NOMO-1 treated with DMSO at 0.1 percent for 48 hours (cell line): ENCODE data around the gene BAHCC1.
A peak's percentile ranks its signal among the peaks of the same experiment; 100 is the strongest.
"Not testable (repeated sequence)": the region's sequence is repeated elsewhere in the genome, so short reads cannot be mapped to it uniquely, and the experiment has no call there.

Experiments
- DNase-seq: peaks from one replicate; lab custom pipeline; 2025; ENCODE audit not compliant: unreplicated experiment; lab: John Stamatoyannopoulos, UW

Gene BAHCC1

GRCh38 chr17:81394921-81395599 lies at the start of gene BAHCC1:
Gene BAHCC1, plus strand, starts transcription at chr17:81395457. Its CDS starts 4,283 bp downstream, at chr17:81399740.
- peak; percentile 98 for DNase-seq

- DNase-seq = peak; percentile 93
Observed at GRCh38 chr17:81346090-81346907, 49.0 kb upstream of the BAHCC1 start.

GRCh38 chr17:81346908-81347349 lies 48.3 kb upstream of the BAHCC1 start:
- DNase-seq = no peak

GRCh38 chr17:81347437-81347836 lies 47.8 kb upstream of the BAHCC1 start:
- DNase-seq = no peak

- DNase-seq = no peak
Observed at GRCh38 chr17:81348097-81349055, 46.9 kb upstream of the BAHCC1 start.

- peak; percentile 72 for DNase-seq
Observed at GRCh38 chr17:81349397-81350319, 45.6 kb upstream of the BAHCC1 start.

GRCh38 chr17:81350320-81350890 lies 44.9 kb upstream of the BAHCC1 start:
- peak; percentile 62 for DNase-seq

- DNase-seq = not testable (repeated sequence)
Observed at GRCh38 chr17:81351329-81352052, 43.8 kb upstream of the BAHCC1 start.

GRCh38 chr17:81352056-81352455 lies 43.2 kb upstream of the BAHCC1 start:
- not testable (repeated sequence) for DNase-seq

- DNase-seq = no peak
Observed at GRCh38 chr17:81354252-81354953, 40.9 kb upstream of the BAHCC1 start.

- DNase-seq = peak; percentile 86
Observed at GRCh38 chr17:81354954-81355347, 40.3 kb upstream of the BAHCC1 start.

- DNase-seq = no peak
Observed at GRCh38 chr17:81359218-81359617, 36.0 kb upstream of the BAHCC1 start.

- DNase-seq = not testable (repeated sequence)
Observed at GRCh38 chr17:81362001-81362400, 33.3 kb upstream of the BAHCC1 start.

GRCh38 chr17:81364278-81365147 lies 30.7 kb upstream of the BAHCC1 start:
- DNase-seq = no peak

- no peak for DNase-seq
Observed at GRCh38 chr17:81365148-81365600, 30.1 kb upstream of the BAHCC1 start.

GRCh38 chr17:81365601-81366585 lies 29.4 kb upstream of the BAHCC1 start:
- DNase-seq = peak; percentile 60
